HG02588 (cell line): Measurements from ENCODE around the gene COLEC11.
A peak's percentile ranks its signal among the peaks of the same experiment; 100 is the strongest.
"Not testable (repeated sequence)": the region's sequence is repeated elsewhere in the genome, so short reads cannot be mapped to it uniquely, and the experiment has no call there.

ENCODE experiments used
- ATAC-seq: cut with Tn5 transposase; IDR thresholded peaks from one replicate; pipeline ENCODE4 v1.9.1; 2021; ENCODE audit warnings: mild to moderate bottlenecking, moderate library complexity; ENCODE audit not compliant: unreplicated experiment

The COLEC11 gene

GRCh38 chr2:3594493-3595281, at the start of gene COLEC11:
Gene COLEC11, plus strand, starts transcription at chr2:3595112. Its CDS starts 9,229 bp downstream, at chr2:3604341.
- ATAC-seq = no peak

GRCh38 chr2:3545788-3546478, 49.0 kb upstream of the COLEC11 start:
- ATAC-seq = no peak

GRCh38 chr2:3547915-3548314, 47.0 kb upstream of the COLEC11 start:
- no peak for ATAC-seq

- no peak for ATAC-seq
Observed at GRCh38 chr2:3553946-3554345, 41.0 kb upstream of the COLEC11 start.

- ATAC-seq = peak; percentile 24
Observed at GRCh38 chr2:3557639-3558204, 37.2 kb upstream of the COLEC11 start.

- peak; percentile 94 for ATAC-seq
Observed at GRCh38 chr2:3558205-3559014, 36.5 kb upstream of the COLEC11 start, which contains the start of gene RNASEH1. Gene RNASEH1, minus strand, starts transcription at chr2:3558333. Its CDS starts 73 bp downstream, at chr2:3558260.

- ATAC-seq = peak; percentile 48
Observed at GRCh38 chr2:3563521-3563976, 31.4 kb upstream of the COLEC11 start.

- ATAC-seq = no peak
Observed at GRCh38 chr2:3565117-3565516, 29.8 kb upstream of the COLEC11 start.

- no peak for ATAC-seq
Observed at GRCh38 chr2:3566806-3567205, 28.1 kb upstream of the COLEC11 start.

- ATAC-seq = not testable (repeated sequence)
Observed at GRCh38 chr2:3569656-3570055, 25.3 kb upstream of the COLEC11 start.

- ATAC-seq = no peak
Observed at GRCh38 chr2:3571284-3571683, 23.6 kb upstream of the COLEC11 start.

- ATAC-seq = no peak
Observed at GRCh38 chr2:3572620-3573019, 22.3 kb upstream of the COLEC11 start.

- ATAC-seq = no peak
Observed at GRCh38 chr2:3574155-3574554, 20.8 kb upstream of the COLEC11 start.

- peak; percentile 30 for ATAC-seq
Observed at GRCh38 chr2:3575534-3576262, 19.2 kb upstream of the COLEC11 start.

- not testable (repeated sequence) for ATAC-seq
Observed at GRCh38 chr2:3576263-3576630, 18.7 kb upstream of the COLEC11 start.

- no peak for ATAC-seq
Observed at GRCh38 chr2:3578987-3579386, 15.9 kb upstream of the COLEC11 start.

- ATAC-seq = no peak
Observed at GRCh38 chr2:3580449-3580848, 14.5 kb upstream of the COLEC11 start.

- ATAC-seq = no peak
Observed at GRCh38 chr2:3581367-3582262, 13.3 kb upstream of the COLEC11 start.

GRCh38 chr2:3584076-3584475, 10.8 kb upstream of the COLEC11 start:
- no peak for ATAC-seq
